K562 (cell line): ENCODE data around the gene MYEF2. TPM values are rescaled to one million over a fixed set of nuclear protein-coding genes. Genes with fewer than 3 reads are reported as not detected.

Experiments
- ATAC-seq: fragments of 200-7000 bp; cut with Tn5 transposase; 3 replicates; pipeline ENCODE4 v1.9.1; 2020; ENCODE audit warnings: moderate library complexity
- BruUV-seq: library from RNA; stranded (reverse); fragments of 400-500 nt; replicated peaks from 2 replicates; lab custom pipeline; 2021; lab: Mats Ljungman, UMichigan
- CTCF ChIA-PET: fragments of 300-600 bp; formaldehyde crosslinking; extraction: SDS; loops from one replicate; lab custom pipeline; 2021; ENCODE audit warnings: low intra/inter-chr PET ratio; lab: Yijun Ruan, JAX
- POLR2A ChIA-PET: fragments of 300-600, 350-650 bp; sonication (Branson Sonifier 250); formaldehyde crosslinking; extraction: SDS; loops from one replicate; lab custom pipeline; 2021; ENCODE audit warnings: antibody characterized with exemption, inconsistent platforms; lab: Yijun Ruan, JAX
- DNase-seq, 4 experiments: peaks; one replicate each; pipeline versions ENCODE4 v3.0.0 to v3.0.0-alpha.2; 2011 to 2018; ENCODE audit warnings: low spot score in 3 of 4, mixed read lengths in 3 of 4; ENCODE audit errors: extremely low read depth in 1 of 4
- FAIRE-seq: peaks from 2 replicates; lab custom pipeline; 2011; peaks lifted over from hg19 to GRCh38; lab: Jason Lieb, UNC
- H2AFZ ChIP-seq: 2 replicates; pipeline ENCODE4 v1.6.0; 2011; ENCODE audit warnings: low read depth, low read length, control low read depth, inconsistent platforms
- H3K27ac ChIP-seq: fragments of 200-600 bp; 3 replicates; pipeline ENCODE4 v1.8.0; 2011; ENCODE audit warnings: low read depth, mild to moderate bottlenecking, control low read depth, inconsistent platforms, low read length, moderate library complexity, mixed read lengths; ENCODE audit errors: extremely low read depth
- H3K27me3 ChIP-seq, 2 experiments: fragments of 300-600 bp in 1 of 2; 2 replicates in 1 of 2; 3 replicates in 1 of 2; pipeline versions ENCODE4 v1.6.0 to v1.8.0; 2011; ENCODE audit warnings: inconsistent platforms in 2 of 2, low read length in 2 of 2, mild to moderate bottlenecking in 1 of 2, mixed read lengths in 1 of 2, moderate library complexity in 1 of 2; ENCODE audit not compliant: control insufficient read depth in 2 of 2, insufficient read depth in 2 of 2
- H3K36me3 ChIP-seq: fragments of 300-600 bp; 3 replicates; pipeline ENCODE4 v1.8.0; 2011; ENCODE audit warnings: mild to moderate bottlenecking, low read length, inconsistent platforms; ENCODE audit not compliant: control insufficient read depth, insufficient read depth
- H3K4me1 ChIP-seq, 2 experiments: fragments of 200-600 bp in 1 of 2; replicated peaks in 1 of 2; 2 replicates in 1 of 2; 3 replicates in 1 of 2; pipeline versions ENCODE4 v1.5.1 to v1.8.0; 2011; ENCODE audit warnings: inconsistent platforms in 2 of 2, low read length in 2 of 2, mild to moderate bottlenecking in 1 of 2, mixed read lengths in 1 of 2, moderate library complexity in 1 of 2; ENCODE audit not compliant: control insufficient read depth in 2 of 2, insufficient read depth in 2 of 2
- H3K4me2 ChIP-seq: 2 replicates; pipeline ENCODE4 v1.6.1; 2011; ENCODE audit warnings: low read length, control low read depth, inconsistent platforms, mixed read lengths; ENCODE audit not compliant: insufficient read depth
- H3K4me3 ChIP-seq: fragments of 200-600 bp; sonication (generic), shearing (Covaris generic); 2 replicates; pipeline ENCODE4 v1.5.1; 2016; ENCODE audit warnings: control low read depth, inconsistent platforms
- H3K79me2 ChIP-seq: fragments of 200-600 bp; 3 replicates; pipeline ENCODE4 v1.8.0; 2011; ENCODE audit warnings: low read length, inconsistent platforms; ENCODE audit not compliant: control insufficient read depth, insufficient read depth
- H3K9ac ChIP-seq, 2 experiments: 2 replicates each; pipeline versions ENCODE4 v1.6.0 to v1.6.1; 2011; ENCODE audit warnings: low read depth in 2 of 2, low read length in 2 of 2, control low read depth in 1 of 2, inconsistent platforms in 1 of 2, mild to moderate bottlenecking in 1 of 2, mixed read lengths in 1 of 2; ENCODE audit not compliant: insufficient read depth in 1 of 2
- H3K9me1 ChIP-seq: one replicate; pipeline ENCODE4 v1.6.0; 2011; ENCODE audit warnings: inconsistent platforms, mild to moderate bottlenecking, low read length, moderate library complexity; ENCODE audit not compliant: control insufficient read depth, insufficient read depth
- H3K9me3 ChIP-seq: replicated peaks from 2 replicates; pipeline ENCODE4 v1.5.1; 2011; ENCODE audit warnings: low read depth, low read length, inconsistent platforms; ENCODE audit not compliant: control insufficient read depth, insufficient read depth
- H4K20me1 ChIP-seq: replicated peaks from 2 replicates; pipeline ENCODE4 v1.6.1; 2011; ENCODE audit warnings: low read length, inconsistent platforms, mixed read lengths; ENCODE audit not compliant: control insufficient read depth, insufficient read depth
- CREBBP ChIP-seq: IDR thresholded peaks from one replicate; pipeline ENCODE4 v1.6.1; 2012; ENCODE audit warnings: low read depth, mild to moderate bottlenecking, control low read depth, inconsistent platforms, low read length
- E2F1 ChIP-seq: sonication (generic); formaldehyde crosslinking; IDR thresholded peaks from 2 replicates; pipeline ENCODE4 v1.8.1; 2023; ENCODE audit warnings: mild to moderate bottlenecking, missing genetic modification reagents, moderate library complexity
- MTA3 ChIP-seq: fragments of 450-650 bp; formaldehyde crosslinking; IDR thresholded peaks from 2 replicates; pipeline ENCODE4 v1.6.1; 2017; ENCODE audit warnings: mild to moderate bottlenecking, borderline replicate concordance
- TFE3 ChIP-seq: fragments of 450-650 bp; formaldehyde crosslinking; IDR thresholded peaks from 2 replicates; pipeline ENCODE4 v1.4.0; 2020; ENCODE audit warnings: mild to moderate bottlenecking, mixed read lengths
- WGBS: fragments of 100-300 bp; shearing (Covaris generic); methylation state at CpG from one replicate; pipeline ENCODE4 v1.1.6; 2016; ENCODE audit warnings: low coverage, mixed read lengths; ENCODE audit not compliant: insufficient coverage; ENCODE audit errors: missing lambda C conversion rate; 5-methylcytosine and 5-hydroxymethylcytosine counted together
- in situ Hi-C: fragments of 300-500 bp; cut with MboI; formaldehyde crosslinking; loops from 4 replicates; pipeline ENCODE4 v1.15.0; 2018; ENCODE audit warnings: inconsistent platforms, mixed read lengths
- intact Hi-C: fragments of 100-400 bp; cut with micrococcal nuclease; formaldehyde crosslinking; loops from 2 replicates; pipeline ENCODE4 v1.14.2; 2022
- polyA plus RNA-seq, 8 experiments: library from polyadenylated mRNA; depleted of rRNA in 4 of 8; stranded (reverse) in 5 of 8; unstranded in 3 of 8; fragments of >200 nt; fragmentation: Nextera tagmentation in 2 of 8; fragmentation: Illumina TruSeq in 1 of 8; extraction: Ambion mirVana in 2 of 8; extraction: Trizol in 1 of 8; gene quantifications; 2 replicates each; pipeline versions ENCODE4 v1.2.1 to v1.2.3, GENCODE V29; 2011 to 2014; ENCODE audit warnings: inconsistent platforms in 1 of 8, missing spikeins in 1 of 8
- total RNA-seq, 7 experiments: library from RNA; depleted of rRNA in 6 of 7; stranded (reverse); fragments of >200 nt in 6 of 7; fragmentation: Illumina TruSeq in 2 of 7; extraction: Trizol in 2 of 7; gene quantifications; 2 replicates each; pipeline versions ENCODE4 v1.2.1 to v1.2.3, GENCODE V29; 2011 to 2021; ENCODE audit warnings: low replicate concordance in 1 of 7

MYEF2 gene
- total and polyA plus RNA-seq, 9 of the 15 experiments (the other 6 are each of a cell fraction or from before 2014, with no cell fraction given): 0.03 to 0.82 (median 0.19) TPM

- H3K4me3 ChIP-seq: no peak within 1 kb of the TSS
- ATAC-seq: no peak
- no peak for FAIRE-seq
- H4K20me1 ChIP-seq: no peaks in the 10 kb centered on the region
- POLR2A ChIA-PET: interaction anchor here (0.6 kb wide), 1 partner anchor 26 kb away, joined by 3 read pairs; no protein-coding TSS in a partner anchor
- no peaks in the 10 kb centered on the region for H3K36me3 ChIP-seq
- intact Hi-C loops: no loop called here
- TF ChIP-seq CREBBP (no peak), TFE3 (CRISPR knock-in tag) (no peak), E2F1 (no peak), MTA3 (no peak)
- BruUV-seq: no TSS peak
- H3K9me1 ChIP-seq: no peaks in the 10 kb centered on the region
- no peak for DNase-seq
- H3K9me3 ChIP-seq: no peaks in the 10 kb centered on the region
- no peak within 1 kb of the TSS for H3K9ac ChIP-seq
- no peak within 1 kb of the TSS for H3K4me2 ChIP-seq
- in situ Hi-C loops: no loop called here
- no peaks in the 10 kb centered on the region for H3K27me3 ChIP-seq
- WGBS: 0% methylated on average over 1 of the region's 1 CpG
- H3K27ac ChIP-seq: no peak within 1 kb of the TSS
- H3K79me2 ChIP-seq: no peaks in the 10 kb centered on the region
- H2AFZ ChIP-seq: no peak within 1 kb of the TSS
- CTCF ChIA-PET: no interaction called here
- H3K4me1 ChIP-seq: no peaks in the 10 kb centered on the region
These were observed 27.9 kb upstream of the MYEF2 start, which contains the start of gene SLC12A1 for GRCh38 chr15:48205981-48206380. SLC12A1 (plus strand) TSS chr15:48206302; CDS start chr15:48207720, 1,418 bp downstream.
